ENCODE data around the gene FAM151A.

- no peak for TF ChIP-seq CTCF (IDR thresholded peaks at IDR 0.05; ENCODE audit: low read length)
- no peak for TF ChIP-seq EZH2phosphoT487 (IDR thresholded peaks at IDR 0.05; ENCODE audit: low read length)
Measured at GRCh38 chr1:54582566-54583306, 40.6 kb downstream of the FAM151A start.
